MG63 (cell line): ENCODE results near the gene NSUN6. TPM values are rescaled to one million over a fixed set of nuclear protein-coding genes. Genes with fewer than 3 reads are reported as not detected.
"Not testable (repeated sequence)": the region's sequence is repeated elsewhere in the genome, so short reads cannot be mapped to it uniquely, and the experiment has no call there.

Experiments
- DNase-seq: peaks from one replicate; pipeline ENCODE4 v3.0.0-alpha.2; 2020
- H3K27me3 ChIP-seq: fragments of 250-450 bp; sonication (Bioruptor Pico); 2 replicates; pipeline ENCODE4 v1.5.1; 2020; ENCODE audit warnings: mild to moderate bottlenecking, moderate library complexity
- H3K36me3 ChIP-seq: fragments of 250-450 bp; sonication (Bioruptor Pico); 2 replicates; pipeline ENCODE4 v1.5.1; 2020; ENCODE audit warnings: mild to moderate bottlenecking, moderate library complexity
- H3K4me3 ChIP-seq: fragments of 250-450 bp; sonication (Bioruptor Pico); 2 replicates; pipeline ENCODE4 v1.5.1; 2020; ENCODE audit warnings: mild to moderate bottlenecking, moderate library complexity
- H3K9me3 ChIP-seq: fragments of 250-450 bp; sonication (Bioruptor Pico); 2 replicates; pipeline ENCODE4 v1.5.1; 2020; ENCODE audit warnings: mild to moderate bottlenecking, moderate library complexity
- total RNA-seq: library from RNA; depleted of rRNA; stranded (reverse); fragments of >200 nt; shearing (Covaris generic); gene quantifications from 2 replicates; pipeline ENCODE4 v1.2.3, GENCODE V29; 2014; ENCODE audit warnings: low replicate concordance

Gene NSUN6
- total RNA-seq, 1 experiment from 2014 or later: 8.4 TPM

DNA sequence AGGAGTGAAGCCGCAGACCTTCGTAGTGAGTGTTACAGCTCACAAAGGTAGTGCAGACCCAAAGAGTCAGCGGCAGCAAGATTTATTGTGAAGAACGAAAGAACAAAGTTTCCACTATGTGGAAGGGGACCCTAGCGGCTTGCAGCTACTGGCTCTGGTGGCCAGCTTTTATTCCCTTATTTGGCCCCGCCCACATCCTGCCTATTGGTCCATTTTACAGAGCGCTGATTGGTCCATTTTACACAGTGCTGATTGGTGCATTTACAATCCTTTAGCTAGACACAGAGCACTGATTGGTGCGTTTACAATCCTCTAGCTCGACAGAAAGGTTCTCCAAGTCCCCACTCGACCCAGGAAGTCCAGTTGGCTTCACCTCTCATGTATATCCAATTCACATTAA, 64.8 kb downstream of the NSUN6 start:
- H3K36me3 ChIP-seq, H3K9me3 ChIP-seq, H3K27me3 ChIP-seq, DNase-seq, H3K4me3 ChIP-seq: not testable (repeated sequence)

DNA sequence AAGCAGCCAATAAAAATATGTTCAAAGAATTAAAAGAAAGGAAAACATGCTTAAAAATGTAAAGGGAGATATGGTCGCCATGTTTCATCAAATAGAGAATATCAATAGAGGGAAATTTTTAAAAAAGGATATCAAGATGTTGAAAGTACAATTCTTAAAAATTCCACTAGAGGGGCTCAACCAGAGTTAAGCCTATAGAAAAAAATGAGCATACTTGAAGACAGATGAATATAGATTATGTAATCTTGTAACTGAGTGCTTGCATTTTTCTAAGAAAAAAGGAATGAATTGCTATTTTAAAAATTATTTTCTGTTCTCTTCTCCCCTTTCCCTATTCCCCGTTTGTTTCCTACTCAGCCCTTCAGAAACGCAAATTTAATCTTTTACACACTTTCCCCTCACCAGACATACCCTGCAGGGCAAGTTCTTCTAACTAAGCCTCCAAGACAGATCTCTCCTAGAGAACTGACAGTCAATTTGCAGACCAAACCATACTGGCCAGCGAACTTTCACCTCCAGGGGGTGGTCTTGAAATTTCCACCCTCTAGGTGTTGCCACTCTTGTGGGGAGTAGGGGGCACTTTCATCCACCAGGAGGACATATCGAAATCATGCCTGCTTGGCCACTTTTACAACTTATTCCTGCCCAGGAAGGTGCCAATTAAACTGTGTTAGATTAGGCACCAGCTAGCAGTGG, 67.7 kb downstream of the NSUN6 start:
- Histone ChIP-seq H3K36me3 (peaks cover 22% of the 10 kb centered on the region), H3K27me3 (no peaks in the 10 kb centered on the region), H3K4me3 (no peak overlapping the region), H3K9me3 (no peaks in the 10 kb centered on the region)
- no peak for DNase-seq

DNA sequence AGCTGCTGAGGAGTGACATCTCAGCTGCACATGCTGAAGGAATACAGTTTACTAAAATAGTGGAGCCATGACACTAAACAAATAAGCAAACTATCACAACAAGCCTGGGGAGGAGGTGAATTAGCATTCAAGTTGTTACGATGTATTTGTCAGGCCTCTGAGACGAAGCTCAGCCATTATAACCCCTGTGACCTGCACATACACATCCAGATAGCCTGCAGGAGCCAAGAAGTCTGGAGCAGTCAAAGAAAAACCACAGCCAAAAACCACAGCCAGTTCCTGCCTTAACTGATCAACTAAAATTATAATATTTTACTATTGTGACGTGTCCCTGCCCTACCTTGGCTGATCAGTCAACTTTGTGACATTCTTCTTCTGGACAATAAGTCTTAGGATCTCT, 68.6 kb downstream of the NSUN6 start:
- Histone ChIP-seq H3K9me3 (no peaks in the 10 kb centered on the region), H3K36me3 (peaks cover 23% of the 10 kb centered on the region), H3K4me3 (no peak overlapping the region), H3K27me3 (no peaks in the 10 kb centered on the region)
- DNase-seq: no peak

DNA sequence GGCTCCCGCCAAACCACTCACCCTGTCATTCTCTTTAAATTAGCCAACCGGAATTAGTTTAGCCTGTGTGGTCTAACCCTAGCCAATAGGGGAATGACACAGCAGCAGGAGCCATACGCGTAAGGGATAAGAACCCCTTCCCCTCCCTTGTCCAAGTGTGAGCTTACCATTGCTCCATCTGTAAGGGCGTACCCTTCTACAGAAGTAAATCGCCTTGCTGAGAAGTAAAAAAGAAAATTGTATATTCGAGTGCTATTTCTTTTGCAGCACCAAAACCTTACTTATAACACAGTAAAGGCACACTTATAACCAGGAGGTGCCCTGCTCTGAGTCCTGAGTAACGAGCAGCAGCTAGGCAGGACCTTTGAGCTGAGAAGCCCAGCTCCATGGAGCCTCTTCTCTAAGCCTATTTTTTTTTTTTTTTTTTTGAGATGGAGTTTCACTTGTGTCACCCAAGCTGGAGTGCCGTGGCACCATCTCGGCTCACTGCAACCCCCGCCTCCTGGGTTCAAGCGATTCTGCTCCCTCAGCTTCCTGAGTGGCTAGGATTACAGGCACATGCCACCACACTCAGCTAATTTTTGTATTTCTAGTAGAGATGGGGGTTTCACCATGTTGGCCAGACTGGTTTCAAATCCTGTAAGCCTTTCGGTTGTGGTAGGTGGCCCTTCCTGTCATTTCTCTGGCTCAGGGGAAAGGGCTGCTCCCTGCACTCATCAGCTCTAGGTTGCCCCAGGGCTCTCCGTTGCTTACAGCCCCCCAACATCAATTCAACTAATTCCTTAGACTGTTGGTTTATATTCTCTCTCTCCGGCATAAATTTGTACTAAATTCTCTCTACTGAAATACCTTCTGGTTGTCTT, 73.3 kb downstream of the NSUN6 start:
- Histone ChIP-seq H3K4me3 (no peak overlapping the region), H3K27me3 (no peaks in the 10 kb centered on the region), H3K9me3 (no peaks in the 10 kb centered on the region), H3K36me3 (peaks cover 14% of the 10 kb centered on the region)
- DNase-seq: no peak

DNA sequence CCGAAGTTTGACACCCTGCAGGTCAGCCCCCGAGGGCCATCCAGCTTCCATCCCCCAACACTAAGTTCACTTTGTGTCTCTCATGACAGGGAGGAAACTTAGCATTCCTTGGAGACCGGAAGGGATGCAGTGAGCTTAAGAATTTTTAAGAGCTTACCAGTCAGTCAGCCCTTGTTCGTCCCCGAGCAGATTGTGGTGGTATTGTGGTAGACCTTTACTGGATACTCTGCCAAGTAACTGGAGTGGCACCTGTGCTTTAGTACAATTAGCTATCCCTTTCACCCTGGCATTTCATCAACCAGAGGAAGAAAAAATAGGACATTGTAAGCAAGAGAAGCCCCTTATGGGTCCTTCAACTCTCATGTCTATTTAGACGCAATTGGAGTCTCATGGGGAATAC, 74.8 kb downstream of the NSUN6 start:
- Histone ChIP-seq H3K9me3 (no peaks in the 10 kb centered on the region; the same call in 1 of the 2 replicates), H3K36me3 (peaks cover 14% of the 10 kb centered on the region), H3K4me3 (no peak overlapping the region), H3K27me3 (no peaks in the 10 kb centered on the region)
- DNase-seq: no peak

DNA sequence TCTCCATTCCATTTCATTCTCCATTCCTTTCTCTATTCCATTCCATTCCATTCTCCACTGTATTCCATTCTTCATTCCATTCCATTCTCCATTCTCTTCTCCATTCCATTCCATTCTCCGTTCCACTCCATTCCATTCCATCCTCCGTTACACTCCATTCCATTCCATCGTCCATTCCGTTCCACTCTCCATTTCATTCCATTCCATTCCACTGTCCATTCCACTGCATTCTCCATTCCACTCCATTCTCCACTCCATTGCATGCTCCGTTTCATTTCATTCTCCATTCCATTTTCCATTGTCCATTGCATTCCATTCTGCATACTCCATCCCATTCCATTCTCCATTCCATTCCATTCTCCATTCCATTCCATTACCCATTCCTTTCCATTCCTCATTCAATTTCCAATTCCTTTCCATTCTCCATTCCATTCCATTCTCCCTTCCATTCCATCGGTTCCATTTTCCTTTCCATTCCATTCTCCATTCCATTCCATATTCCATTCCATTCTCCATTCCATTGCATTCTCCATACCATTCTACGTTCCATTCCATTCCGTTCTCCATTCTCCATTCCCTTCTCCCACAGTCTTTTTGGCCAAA, 78.3 kb downstream of the NSUN6 start:
- Histone ChIP-seq H3K36me3 (no peaks in the 10 kb centered on the region), H3K9me3 (no peaks in the 10 kb centered on the region; the same call in none of the 2 replicates), H3K27me3 (no peaks in the 10 kb centered on the region), H3K4me3 (no peak overlapping the region)
- DNase-seq: no peak

DNA sequence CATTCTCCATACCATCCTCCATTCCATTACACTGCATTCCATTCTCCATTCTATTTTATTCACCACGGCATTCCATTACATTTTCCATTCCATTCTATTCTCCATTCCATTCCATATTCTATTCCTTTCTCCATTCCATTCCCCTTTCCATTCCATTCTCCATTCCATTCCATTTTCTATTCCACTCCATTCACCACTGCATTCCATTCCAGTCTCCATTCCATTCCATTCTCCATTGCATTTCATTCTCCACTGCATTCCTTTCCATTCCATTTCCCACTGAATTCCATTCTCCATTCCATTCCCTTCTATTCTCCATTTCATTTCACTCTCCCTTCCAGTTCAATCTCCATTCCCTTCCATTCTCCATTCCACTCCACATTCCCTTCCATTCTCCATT, 79.6 kb downstream of the NSUN6 start:
- H3K36me3 ChIP-seq: no peaks in the 10 kb centered on the region
- DNase-seq: no peak
- H3K27me3 ChIP-seq: no peaks in the 10 kb centered on the region
- H3K4me3 ChIP-seq: no peak overlapping the region
- H3K9me3 ChIP-seq: no peaks in the 10 kb centered on the region; the same call in none of the 2 replicates

DNA sequence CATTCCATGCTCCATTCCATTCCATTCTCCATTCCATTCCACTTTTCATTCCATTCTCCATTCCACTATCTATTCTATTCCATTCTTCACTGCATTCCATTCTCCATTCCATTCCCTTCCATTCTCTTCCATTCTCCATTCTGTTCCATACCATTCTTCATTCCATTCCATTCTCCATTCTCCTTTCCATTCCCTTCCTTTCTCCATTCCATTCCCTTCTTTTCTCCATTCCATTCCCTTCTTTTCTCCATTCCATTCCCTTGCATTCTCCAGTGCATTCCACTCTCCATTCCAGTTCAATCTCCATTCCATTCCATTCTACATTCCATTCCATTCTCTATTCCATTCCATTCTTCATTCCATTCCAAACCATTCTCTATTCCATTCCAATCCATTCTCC, 80.3 kb downstream of the NSUN6 start:
- Histone ChIP-seq H3K4me3 (no peak overlapping the region), H3K36me3 (no peaks in the 10 kb centered on the region), H3K27me3 (no peaks in the 10 kb centered on the region), H3K9me3 (no peaks in the 10 kb centered on the region; the same call in none of the 2 replicates)
- no peak for DNase-seq

DNA sequence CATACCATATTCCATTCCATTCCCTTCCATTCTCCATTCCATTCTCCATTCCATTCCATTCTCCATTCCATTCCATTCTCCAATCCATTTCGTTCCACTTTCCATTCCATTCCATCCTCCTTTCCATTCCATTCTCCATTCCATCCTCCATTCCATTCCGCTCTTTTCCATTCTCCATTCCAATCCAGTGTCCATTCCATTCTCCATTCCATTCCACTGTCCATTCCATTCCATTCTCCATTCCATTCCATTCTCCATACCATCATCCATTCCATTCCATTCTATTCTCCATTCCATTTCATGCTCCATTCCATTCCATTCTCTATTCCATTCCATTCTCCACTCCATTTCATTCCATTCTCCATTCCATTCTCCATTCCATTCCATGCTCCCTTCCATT, 81.0 kb downstream of the NSUN6 start:
- DNase-seq, H3K9me3 ChIP-seq, H3K36me3 ChIP-seq, H3K27me3 ChIP-seq, H3K4me3 ChIP-seq: not testable (repeated sequence)

DNA sequence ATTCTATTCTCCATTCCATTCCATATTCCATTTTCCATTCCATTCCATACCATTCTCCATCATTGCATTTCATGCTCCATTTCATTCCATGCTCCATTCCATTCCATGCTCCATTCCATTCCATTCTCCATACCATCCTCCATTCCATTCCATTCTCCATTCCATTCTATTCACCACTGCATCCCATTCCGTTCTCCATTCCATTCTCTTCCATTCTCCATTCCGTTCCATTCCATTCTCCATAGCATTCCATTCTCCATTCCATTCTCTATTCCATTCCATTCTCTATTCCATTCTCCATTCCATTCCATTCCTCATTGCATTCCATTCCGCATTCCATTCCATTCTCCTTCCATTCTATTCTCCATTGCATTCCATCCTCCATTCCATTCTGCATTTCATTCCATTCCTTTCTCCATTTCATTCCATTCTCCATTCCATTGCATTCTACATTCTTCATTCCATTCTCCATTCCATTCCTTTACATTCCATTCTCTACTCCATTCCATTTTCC, 84.0 kb downstream of the NSUN6 start:
- no peak overlapping the region for H3K4me3 ChIP-seq
- no peaks in the 10 kb centered on the region for H3K27me3 ChIP-seq
- no peaks in the 10 kb centered on the region for H3K36me3 ChIP-seq
- no peak for DNase-seq
- H3K9me3 ChIP-seq: peaks cover 2% of the 10 kb centered on the region

DNA sequence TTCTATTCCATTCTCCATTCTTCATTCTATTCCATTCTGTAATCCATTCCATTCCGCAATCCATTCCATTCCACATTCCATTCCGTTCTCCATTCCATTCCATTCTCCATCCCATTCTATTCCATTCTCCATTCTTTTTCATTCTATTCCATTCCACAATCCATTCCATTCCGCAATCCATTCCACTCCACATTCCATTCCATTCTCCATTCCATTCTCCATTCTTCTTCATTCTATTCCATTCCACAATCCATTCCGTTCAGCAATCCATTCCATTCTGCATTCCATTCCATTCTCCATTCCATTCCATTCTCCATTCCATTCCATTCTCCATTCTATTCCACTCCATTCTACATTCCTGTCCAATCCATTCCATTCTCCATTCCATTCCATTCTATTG, 85.2 kb downstream of the NSUN6 start:
- H3K4me3 ChIP-seq: no peak overlapping the region
- no peaks in the 10 kb centered on the region for H3K27me3 ChIP-seq
- H3K9me3 ChIP-seq: peaks cover 2% of the 10 kb centered on the region; the same call in 1 of the 2 replicates
- peaks cover 3% of the 10 kb centered on the region; the same call in 1 of the 2 replicates for H3K36me3 ChIP-seq
- no peak for DNase-seq

DNA sequence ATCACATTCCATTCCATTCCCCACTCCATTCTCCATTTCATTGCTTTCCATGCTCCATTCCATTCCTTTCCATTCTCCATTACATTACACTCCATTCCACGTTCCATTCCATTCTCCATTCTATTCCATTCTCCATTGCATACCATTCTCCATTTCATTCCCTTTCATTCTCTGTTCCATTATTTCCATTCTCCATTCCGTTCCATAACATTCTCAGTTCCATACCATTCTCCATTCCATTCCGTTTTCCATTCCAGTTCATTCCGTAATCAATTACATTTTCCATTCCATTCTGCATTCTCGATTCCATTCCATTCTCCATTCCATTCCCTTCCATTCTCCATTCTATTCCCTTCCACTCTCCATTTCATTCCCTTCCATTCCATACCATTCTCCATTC, 86.4 kb downstream of the NSUN6 start:
- Histone ChIP-seq H3K27me3 (no peaks in the 10 kb centered on the region), H3K9me3 (peaks cover 2% of the 10 kb centered on the region; the same call in 1 of the 2 replicates), H3K4me3 (no peak overlapping the region), H3K36me3 (peaks cover 3% of the 10 kb centered on the region; the same call in 1 of the 2 replicates)
- DNase-seq: no peak

DNA sequence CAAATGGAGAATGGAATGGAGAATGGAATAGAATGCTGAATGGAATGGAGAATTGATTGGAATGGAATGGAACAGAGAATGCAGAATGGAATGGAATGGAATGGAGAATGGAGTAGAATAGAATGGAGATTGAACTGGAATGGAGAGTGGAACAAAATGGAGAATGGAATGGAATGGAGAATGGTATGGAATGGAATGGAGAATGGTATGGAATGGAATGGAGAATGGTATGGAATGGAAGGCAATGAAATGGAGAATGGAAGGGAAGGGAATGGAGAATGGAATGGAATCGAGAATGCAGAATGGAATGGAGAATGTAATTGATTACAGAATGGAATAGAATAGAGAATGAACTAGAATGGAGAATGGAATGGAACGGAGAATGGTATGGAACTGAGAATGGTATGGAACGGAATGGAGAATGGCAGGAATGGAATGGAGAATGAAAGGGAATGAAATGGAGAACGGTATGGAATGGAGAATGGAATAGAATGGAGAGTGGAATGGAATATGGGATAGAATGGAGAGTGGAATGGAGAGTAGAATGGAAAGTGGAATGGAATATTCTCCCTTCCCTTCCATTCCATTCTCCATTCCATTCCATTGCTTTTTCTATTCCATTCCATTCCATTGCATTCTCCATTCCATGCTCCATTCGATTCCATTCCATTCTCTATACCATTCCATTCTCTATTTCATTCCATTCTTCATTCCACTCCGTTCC, 88.2 kb downstream of the NSUN6 start:
- DNase-seq: no peak
- Histone ChIP-seq H3K36me3 (peaks cover 3% of the 10 kb centered on the region; the same call in 1 of the 2 replicates), H3K4me3 (no peak overlapping the region), H3K27me3 (no peaks in the 10 kb centered on the region), H3K9me3 (peaks cover 2% of the 10 kb centered on the region; the same call in 1 of the 2 replicates)

DNA sequence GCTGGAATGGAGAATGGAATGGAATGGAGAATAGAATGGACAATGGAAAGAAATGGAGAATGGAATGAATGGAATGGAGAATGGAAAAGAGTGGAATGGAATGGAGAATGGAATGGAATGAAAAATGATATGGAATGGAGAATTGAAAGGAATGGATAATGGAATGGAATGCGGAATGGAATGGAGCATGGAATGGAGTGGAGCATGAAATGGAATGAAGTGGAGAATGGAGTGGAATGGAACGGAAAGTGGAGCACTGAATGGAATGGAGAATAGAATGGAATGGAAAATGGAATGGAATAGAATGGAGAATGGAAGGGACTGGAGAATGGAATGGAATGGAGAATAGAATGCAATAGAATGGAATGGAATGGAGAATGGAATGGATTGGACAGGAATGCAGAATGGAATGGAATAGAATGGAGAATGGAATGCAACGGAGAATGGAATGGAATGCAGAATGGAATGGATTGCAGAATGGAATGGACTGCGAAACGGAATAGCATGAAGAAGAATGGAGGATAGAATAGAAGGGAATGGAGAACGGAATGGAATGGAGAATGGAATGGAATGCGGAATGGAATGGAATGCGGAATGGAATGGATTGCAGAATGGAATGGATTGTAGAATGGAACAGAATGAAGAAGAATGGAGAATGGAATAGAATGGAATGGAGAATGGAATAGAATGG, 89.4 kb downstream of the NSUN6 start:
- peaks cover 2% of the 10 kb centered on the region; the same call in 1 of the 2 replicates for H3K9me3 ChIP-seq
- no peak overlapping the region for H3K4me3 ChIP-seq
- no peak for DNase-seq
- no peaks in the 10 kb centered on the region for H3K27me3 ChIP-seq
- peaks cover 7% of the 10 kb centered on the region; the same call in 1 of the 2 replicates for H3K36me3 ChIP-seq

DNA sequence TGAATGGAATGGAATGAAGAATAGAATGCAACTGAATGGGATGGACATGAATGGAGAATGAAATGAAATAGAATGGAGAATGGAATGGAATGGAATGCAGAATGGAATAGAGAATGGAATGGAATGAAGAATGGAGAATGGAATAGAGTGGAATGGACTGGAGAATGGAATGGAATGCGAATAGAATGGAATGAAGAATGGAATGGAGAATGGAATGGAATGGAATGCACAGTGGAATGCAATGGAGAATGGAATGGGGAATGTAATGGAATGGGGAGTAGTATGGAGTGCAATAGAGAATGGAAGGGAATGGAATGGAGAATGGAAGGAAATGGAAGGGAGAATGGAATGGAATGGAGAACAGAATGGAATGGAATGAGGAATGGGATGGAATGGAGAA, 93.4 kb downstream of the NSUN6 start:
- no peak overlapping the region for H3K4me3 ChIP-seq
- peaks cover 34% of the 10 kb centered on the region for H3K36me3 ChIP-seq
- H3K27me3 ChIP-seq: no peaks in the 10 kb centered on the region
- H3K9me3 ChIP-seq: peaks cover 8% of the 10 kb centered on the region
- no peak for DNase-seq
